Limb (tissue), 2 donors: ENCODE data around the gene FHL3.
"Not testable (repeated sequence)": the region's sequence is repeated elsewhere in the genome, so short reads cannot be mapped to it uniquely, and the experiment has no call there.

ENCODE experiments used
- DNase-seq, 2 donors: peaks; one replicate each; pipeline ENCODE4 v3.0.0-alpha.2; 2016; ENCODE audit errors: extremely low spot score in 2 of 2

The FHL3 gene

GRCh38 chr1:38034871-38035270, 29.6 kb upstream of the FHL3 start:
- DNase-seq, result no peak

GRCh38 chr1:38032992-38033391, 27.7 kb upstream of the FHL3 start:
- not testable (repeated sequence) for DNase-seq

GRCh38 chr1:38031513-38031866, 26.2 kb upstream of the FHL3 start:
- no peak for DNase-seq

GRCh38 chr1:38030596-38031512, 25.5 kb upstream of the FHL3 start:
- no peak for DNase-seq

GRCh38 chr1:38029685-38030511, 24.6 kb upstream of the FHL3 start:
- peak in 1 of 2 donors; percentile 58 for DNase-seq

- peak in 1 of 2 donors; percentile 66 for DNase-seq
These were observed 23.9 kb upstream of the FHL3 start for GRCh38 chr1:38029081-38029681.

- DNase-seq, result no peak
These were observed 23.4 kb upstream of the FHL3 start for GRCh38 chr1:38028671-38029070.

- no peak for DNase-seq
These were observed 22.8 kb upstream of the FHL3 start for GRCh38 chr1:38028105-38028591.

- DNase-seq, result no peak
These were observed 22.1 kb upstream of the FHL3 start for GRCh38 chr1:38027201-38028104.

GRCh38 chr1:38026592-38027200, 21.4 kb upstream of the FHL3 start:
- peak in 1 of 2 donors; percentile 78 for DNase-seq

GRCh38 chr1:38025664-38026063, 20.4 kb upstream of the FHL3 start:
- no peak for DNase-seq

- no peak for DNase-seq
These were observed 19.9 kb upstream of the FHL3 start for GRCh38 chr1:38025233-38025632.

- no peak for DNase-seq
These were observed 17.5 kb upstream of the FHL3 start for GRCh38 chr1:38022810-38023209.

- no peak for DNase-seq
These were observed 16.7 kb upstream of the FHL3 start for GRCh38 chr1:38021969-38022368.

GRCh38 chr1:38020396-38020795, 15.1 kb upstream of the FHL3 start:
- no peak for DNase-seq

GRCh38 chr1:38018864-38019343, 13.6 kb upstream of the FHL3 start:
- DNase-seq, result peak in 1 of 2 donors; percentile 75

GRCh38 chr1:38015978-38016725, 10.8 kb upstream of the FHL3 start:
- DNase-seq, result no peak

- no peak for DNase-seq
These were observed 9.6 kb upstream of the FHL3 start for GRCh38 chr1:38014724-38015424.

GRCh38 chr1:38014171-38014570, 8.9 kb upstream of the FHL3 start:
- no peak for DNase-seq
